Measurements from ENCODE around the gene VWA8.

The VWA8 gene

GRCh38 chr13:41722684-41723535 lies 238.0 kb downstream of the VWA8 start:
- DNase-seq: no peak

- DNase-seq: no peak
Observed at GRCh38 chr13:41720839-41721561, 239.9 kb downstream of the VWA8 start.

DNA sequence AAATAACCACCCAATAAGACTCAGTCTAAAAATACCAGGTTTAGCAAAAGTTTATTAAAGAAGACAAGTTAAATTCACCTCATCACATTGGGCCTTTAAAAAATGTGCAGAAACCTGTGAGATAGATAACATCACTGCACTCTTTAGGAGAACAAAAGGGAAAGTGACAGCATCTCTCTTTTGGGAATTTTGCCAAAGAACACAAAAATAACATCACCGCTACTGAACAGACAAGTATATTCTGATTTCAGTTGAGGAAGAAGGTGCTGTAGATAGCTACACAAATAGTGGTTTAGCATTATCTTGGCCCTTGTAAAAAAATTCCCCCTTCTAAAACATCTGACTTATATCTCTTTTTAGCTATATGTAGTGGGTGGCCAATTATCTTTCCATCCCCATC lies 244.7 kb downstream of the VWA8 start:
- DNase-seq: no peak

DNA sequence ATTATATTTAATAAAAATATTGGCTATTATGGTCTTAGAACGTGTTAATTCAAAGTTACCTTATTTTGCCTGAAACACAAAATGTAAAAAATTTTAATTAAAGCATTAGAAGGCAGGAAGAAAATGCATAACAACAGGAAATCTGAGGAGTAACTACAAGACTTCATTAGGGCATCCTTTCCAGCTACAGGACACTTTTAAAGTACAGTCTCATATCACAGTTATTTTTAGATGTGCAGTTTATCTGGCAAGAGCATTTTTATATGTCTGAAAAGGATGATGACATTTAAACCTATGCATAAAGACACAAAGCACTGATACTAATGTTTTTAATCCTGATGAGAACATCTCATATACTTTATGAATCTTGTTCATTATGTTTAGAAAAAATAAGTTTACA lies 247.5 kb downstream of the VWA8 start:
- DNase-seq: no peak

- no peak for DNase-seq
Observed at GRCh38 chr13:41710771-41711170, 250.1 kb downstream of the VWA8 start.

DNA sequence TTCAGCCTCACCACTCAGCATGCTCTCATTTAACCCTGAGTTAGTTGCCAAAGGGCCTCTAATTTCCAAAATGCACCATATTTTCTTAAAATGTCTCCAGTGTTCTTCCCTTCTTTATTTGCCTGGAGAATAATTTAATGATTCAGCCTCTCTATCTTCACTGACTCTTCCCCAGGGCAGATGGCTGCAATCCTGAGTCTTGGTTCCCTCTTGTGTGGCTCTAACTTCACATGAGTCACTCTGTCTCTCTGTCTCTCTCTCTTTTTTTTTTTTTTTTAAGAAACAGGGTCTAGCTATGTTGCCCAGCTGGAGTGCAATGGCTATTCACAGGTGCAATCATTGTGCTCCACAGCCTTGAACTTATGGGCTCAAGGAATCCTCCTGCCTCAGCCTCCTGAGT lies 251.4 kb downstream of the VWA8 start:
- no peak for DNase-seq

DNA sequence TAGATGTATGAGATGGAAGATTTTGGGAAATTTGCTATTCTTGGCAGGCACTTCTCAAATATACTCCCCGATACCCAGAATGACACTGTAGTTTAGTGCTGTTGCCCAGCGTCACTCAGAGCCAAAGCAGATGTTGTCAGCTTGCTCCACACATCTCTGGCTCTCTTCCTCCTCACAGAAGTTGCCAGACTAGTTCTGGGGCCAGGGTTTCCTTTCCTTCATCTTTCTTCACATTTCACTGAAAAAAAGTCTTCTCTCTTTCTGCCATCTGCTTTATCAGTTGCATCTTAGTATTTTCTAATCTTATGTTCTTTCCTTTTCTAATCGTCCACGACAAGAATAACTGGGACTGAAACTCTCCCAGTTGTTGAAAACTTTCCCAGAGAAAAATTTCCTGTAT lies 252.2 kb downstream of the VWA8 start:
- DNase-seq: no peak

DNA sequence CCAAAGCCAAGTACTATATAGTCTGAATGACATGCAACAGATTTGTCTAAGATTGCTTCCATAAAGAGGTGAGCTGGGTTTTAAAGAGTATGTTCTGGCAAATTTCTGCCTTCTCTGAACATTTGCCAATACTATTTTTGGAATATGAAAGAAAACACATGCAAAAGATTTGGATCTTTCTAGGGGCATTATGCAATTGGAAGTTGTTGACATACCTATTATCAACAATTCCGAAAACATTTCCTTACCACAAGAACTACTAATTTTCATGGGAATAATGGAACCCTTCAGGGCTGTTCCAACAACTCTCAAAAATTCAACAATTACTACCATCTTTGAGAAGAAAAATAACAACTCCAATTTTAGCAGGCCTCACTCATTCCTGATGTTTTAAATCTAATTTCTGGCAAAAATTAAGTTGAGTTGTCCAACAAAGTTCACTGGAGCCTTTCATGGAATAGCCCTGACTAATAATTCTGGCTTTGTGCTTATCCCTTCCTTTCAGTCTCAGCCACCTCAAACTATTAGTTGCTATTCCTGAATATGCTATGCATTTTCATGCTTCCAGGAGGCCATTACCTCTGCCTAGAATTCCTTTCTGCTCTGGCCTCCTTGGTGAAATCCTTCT lies 253.6 kb downstream of the VWA8 start:
- DNase-seq: no peak

DNA sequence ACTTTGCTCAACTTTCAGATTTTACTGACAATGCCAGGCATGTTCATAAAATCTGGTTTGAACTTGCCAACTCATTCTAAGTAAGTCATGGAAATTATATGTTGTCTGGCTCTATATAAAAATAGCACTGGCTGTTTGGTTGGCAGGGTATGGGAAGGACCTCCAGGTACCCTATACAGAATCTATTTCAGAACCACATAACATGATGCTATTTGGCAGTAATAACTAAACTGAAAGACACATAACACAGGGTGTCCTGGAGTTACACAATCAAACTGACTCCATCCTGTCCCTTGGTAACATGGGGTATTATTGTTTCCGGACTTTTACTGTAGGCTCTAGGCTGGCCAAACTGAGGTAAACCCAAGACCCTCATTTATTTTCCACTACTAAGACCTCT lies 254.8 kb downstream of the VWA8 start:
- DNase-seq: no peak

- no peak for DNase-seq
Observed at GRCh38 chr13:41702540-41702939, 258.4 kb downstream of the VWA8 start.

- DNase-seq: no peak
Observed at GRCh38 chr13:41701676-41702075, 259.2 kb downstream of the VWA8 start.

DNA sequence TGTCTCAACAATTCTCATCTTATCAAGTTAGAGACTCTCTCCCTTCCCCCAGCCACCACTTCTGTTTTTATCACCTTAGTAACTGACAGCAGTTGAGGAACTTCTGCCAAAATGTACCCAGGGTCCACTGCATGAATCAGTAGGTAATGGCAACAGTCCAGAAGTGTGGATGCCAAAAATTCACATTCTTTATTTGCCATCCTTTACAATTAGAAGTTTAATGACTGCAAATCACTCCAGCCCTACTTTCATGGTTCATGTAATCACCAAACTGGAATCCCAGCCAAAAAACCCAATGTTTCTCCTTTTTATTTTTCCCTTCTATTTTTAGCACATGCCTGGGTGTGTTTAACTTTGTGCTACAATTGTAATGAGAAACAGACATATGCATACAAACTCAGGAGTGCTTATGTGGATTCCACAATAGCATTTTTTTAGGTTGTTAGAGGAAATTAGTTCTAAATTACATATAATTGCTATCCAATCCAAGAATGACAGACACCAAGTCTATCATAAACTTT lies 260.1 kb downstream of the VWA8 start:
- DNase-seq: no peak

- no peak for DNase-seq
Observed at GRCh38 chr13:41699759-41700158, 261.1 kb downstream of the VWA8 start.

DNA sequence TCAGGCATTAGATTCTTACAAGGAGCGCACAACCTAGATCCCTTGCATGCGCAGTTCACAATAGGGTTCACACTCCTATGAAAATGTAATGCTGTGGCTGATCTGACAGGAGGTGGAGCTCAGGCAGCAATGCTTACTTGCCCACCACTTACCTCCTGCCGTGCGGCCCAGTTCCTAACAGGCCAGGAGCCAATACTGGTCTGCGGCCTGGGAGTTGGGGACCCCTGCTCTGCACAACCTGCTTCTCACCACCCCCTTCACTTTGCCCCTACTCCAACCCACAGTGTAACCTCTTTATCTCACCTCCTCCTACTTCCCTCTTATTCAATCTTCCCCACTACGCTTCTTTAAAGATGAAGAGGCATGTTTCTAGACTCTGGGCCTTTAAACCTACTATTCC lies 263.3 kb downstream of the VWA8 start:
- no peak for DNase-seq

DNA sequence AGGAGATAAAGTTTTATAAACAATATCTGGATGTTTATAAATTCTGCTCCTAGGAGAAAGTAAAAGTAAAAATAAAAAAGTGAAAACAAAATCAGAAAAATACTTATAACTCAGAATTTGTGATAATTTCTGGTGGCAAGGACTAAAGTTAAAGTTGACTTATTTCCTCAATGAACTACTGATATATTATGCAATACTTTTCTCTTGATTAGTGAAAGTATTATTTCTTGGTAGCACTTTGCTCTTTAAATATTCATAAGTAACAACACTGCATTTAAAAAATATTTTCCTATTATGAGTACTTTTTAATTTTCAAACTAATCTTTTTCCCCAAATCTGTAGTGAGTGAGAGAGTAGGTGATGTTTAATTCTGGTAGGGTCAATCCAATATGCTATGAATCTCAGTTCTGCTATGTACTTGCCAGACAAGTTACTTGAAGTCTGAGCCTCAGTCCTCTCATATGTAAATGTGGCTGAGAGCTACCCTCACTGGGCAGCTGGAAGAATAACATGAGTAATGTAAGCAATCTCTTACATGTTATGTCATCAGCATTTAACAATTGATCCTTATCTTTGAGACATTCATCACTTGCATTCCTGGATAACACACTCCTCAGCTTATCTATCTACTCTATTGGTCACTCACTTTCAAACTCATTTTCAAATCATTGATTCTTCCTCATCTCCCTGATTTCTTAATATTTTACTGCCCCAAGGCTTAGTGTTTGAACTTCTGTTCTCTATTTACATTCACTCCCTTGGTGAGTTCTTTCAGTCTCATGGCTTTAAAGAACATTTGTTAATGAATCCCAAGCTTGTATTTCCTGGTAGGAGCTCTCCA lies 264.5 kb downstream of the VWA8 start:
- no peak for DNase-seq

GRCh38 chr13:41694545-41695301 lies 266.2 kb downstream of the VWA8 start:
- no peak for DNase-seq

- no peak for DNase-seq
Observed at GRCh38 chr13:41693434-41693833, 267.5 kb downstream of the VWA8 start.

- DNase-seq: no peak
Observed at GRCh38 chr13:41691274-41691673, 269.6 kb downstream of the VWA8 start.

GRCh38 chr13:41682766-41683165 lies 278.1 kb downstream of the VWA8 start:
- DNase-seq: no peak

GRCh38 chr13:41682001-41682400 lies 278.9 kb downstream of the VWA8 start:
- DNase-seq: no peak

- DNase-seq: no peak
Observed at GRCh38 chr13:41681587-41681986, 279.3 kb downstream of the VWA8 start.

DNA sequence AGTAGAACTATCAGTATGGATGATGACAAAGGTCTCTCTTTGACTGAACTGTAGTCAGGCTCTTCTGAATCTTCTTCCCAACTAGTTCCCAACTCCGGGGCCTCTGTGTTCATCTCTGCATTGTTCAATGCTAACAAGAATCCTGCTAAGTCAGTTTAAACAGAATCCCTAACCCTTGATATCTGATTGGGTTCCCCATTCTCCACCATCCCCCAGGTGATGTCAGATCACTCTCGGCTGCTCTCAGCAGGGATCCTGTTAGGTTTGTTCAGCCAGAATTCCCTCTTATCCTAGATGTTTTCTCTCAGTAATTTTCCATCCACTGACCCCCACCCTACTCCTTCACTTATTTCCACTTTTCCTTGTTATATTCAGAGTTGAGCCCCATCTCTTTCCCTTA lies 280.0 kb downstream of the VWA8 start:
- no peak for DNase-seq
